ENCODE results near the gene ANO10. TPM values are rescaled to one million over a fixed set of nuclear protein-coding genes. Genes with fewer than 3 reads are reported as not detected.

Gene ANO10
- total and polyA plus RNA-seq, 2 of the 8 experiments (the other 6 are each of a cell fraction or from before 2014, with no cell fraction given), result 38.0 to 53.2 TPM

DNA sequence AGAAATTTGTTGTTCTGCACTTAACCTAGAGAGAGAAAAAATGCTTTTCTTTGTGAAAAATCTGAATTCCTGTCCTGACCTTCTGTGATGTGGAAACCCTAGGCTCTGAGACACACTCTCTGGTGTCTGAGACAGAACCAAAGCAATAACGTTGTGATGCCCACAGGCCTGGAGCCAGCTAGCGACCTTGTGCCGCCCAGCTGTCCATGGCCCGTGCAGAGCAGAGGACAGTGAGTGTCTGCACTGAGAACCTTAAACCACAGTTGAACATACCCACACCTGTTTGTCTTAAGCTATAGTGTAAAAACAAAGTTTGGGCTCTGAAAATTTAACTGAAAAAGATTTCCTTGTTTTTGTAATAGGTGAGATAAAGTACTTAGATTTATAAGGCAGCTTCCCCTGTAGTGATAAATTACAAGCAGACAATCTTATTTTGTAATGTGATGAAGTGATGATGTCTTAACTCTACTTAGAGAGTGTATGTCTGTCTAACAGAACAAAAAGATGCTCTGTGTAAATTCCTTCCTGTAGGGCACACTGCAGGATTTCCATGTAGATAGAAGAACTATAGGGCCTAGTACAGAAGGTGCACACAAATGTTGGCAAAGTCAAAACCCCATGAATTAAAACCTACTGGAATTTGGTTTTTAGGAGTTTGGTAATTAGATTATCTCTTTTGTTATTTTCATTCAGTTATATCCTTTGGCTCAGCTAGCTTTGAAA, 272.8 kb downstream of the ANO10 start:
- no peaks in the 10 kb centered on the region; a peak in 2 of 7 replicates for H3K4me1 ChIP-seq (replicated peaks in 1 of 4; ENCODE audit: control insufficient read depth in 3 of 4, insufficient read depth in 4 of 4, low read length in 3 of 4)
- H3K79me2 ChIP-seq (ENCODE audit: control insufficient read depth in 1 of 2, insufficient read depth in 2 of 2, low read length in 2 of 2), result no peaks in the 10 kb centered on the region
- H2AFZ ChIP-seq (ENCODE audit: low read length), result no peak overlapping the region
- CTCF ChIA-PET (ENCODE audit: partially characterized antibody), result interaction anchor here (0.6 kb wide), 1 partner anchor 117 kb away, joined by 3 read pairs; no protein-coding TSS in a partner anchor
- POLR2A ChIA-PET (ENCODE audit: partially characterized antibody), result interaction anchor here (1.2 kb wide), 2 partner anchors 10 to 13 kb away, joined by 3 to 5 read pairs; no protein-coding TSS in a partner anchor
- H2BK120ac ChIP-seq (replicated peaks; ENCODE audit: low read depth, low read length), result no peak overlapping the region
- no peak overlapping the region for H3K56ac ChIP-seq (replicated peaks; ENCODE audit: insufficient read length, low read depth, low read length)
- no peaks in the 10 kb centered on the region for H3K79me1 ChIP-seq (ENCODE audit: low read depth, low read length)
- no peak overlapping the region for H3K14ac ChIP-seq (ENCODE audit: insufficient read length)
- no peaks in the 10 kb centered on the region; a peak in 1 of 4 replicates for H3K9me3 ChIP-seq (ENCODE audit: insufficient read depth in 2 of 2, low read depth in 1 of 2, low read length in 1 of 2)
- no peak overlapping the region for H4K8ac ChIP-seq (ENCODE audit: extremely low read depth, insufficient read depth, low read length)
- WGBS, 2 experiments (ENCODE audit: extremely low coverage in 1 of 2, insufficient coverage in 1 of 2, insufficient read length in 1 of 2, insufficient replicate concordance in 2 of 2, low coverage in 1 of 2, low lambda C conversion rate in 2 of 2, missing lambda C conversion rate in 1 of 2), result 95% methylated on average over 4 of the region's 4 CpGs; no CpG with 5 or more reads in 1 of the 2 experiments
- H2AK5ac ChIP-seq (ENCODE audit: low read depth, low read length), result no peak overlapping the region
- FAIRE-seq (no peak), DNase-seq (ENCODE audit: low read depth in 1 of 2, low spot score in 2 of 2) (no peak)
- H2BK12ac ChIP-seq (ENCODE audit: low read depth, low read length), result no peak overlapping the region
- peaks cover 0 to 3% (median 0%) of the 10 kb centered on the region in 4 experiments; a peak in 1 of 7 replicates for H3K27me3 ChIP-seq (replicated peaks in 1 of 4; ENCODE audit: control insufficient read depth in 3 of 4, extremely low read depth in 1 of 4, insufficient read depth in 3 of 4, low read length in 3 of 4)
- H3K4me2 ChIP-seq (ENCODE audit: insufficient read depth in 1 of 2, low read depth in 2 of 2, low read length in 2 of 2), result no peak overlapping the region
- no peaks in the 10 kb centered on the region for H4K20me1 ChIP-seq (replicated peaks in 1 of 2; ENCODE audit: control insufficient read depth in 1 of 2, insufficient read depth in 2 of 2, low read length in 2 of 2)
- H3K27ac ChIP-seq (ENCODE audit: low read depth, low read length), result no peak overlapping the region
- H4K5ac ChIP-seq (ENCODE audit: insufficient read length, low read depth, low read length), result no peak overlapping the region
- no peak overlapping the region for H3K23ac ChIP-seq (ENCODE audit: insufficient read length)
- no peak overlapping the region for H3K4me3 ChIP-seq (ENCODE audit: extremely low read depth in 1 of 4, insufficient read depth in 2 of 4, low read depth in 3 of 4, low read length in 4 of 4)
- no peak overlapping the region for H2BK5ac ChIP-seq (ENCODE audit: low read depth, low read length)
- no peak overlapping the region for H3K4ac ChIP-seq (replicated peaks; ENCODE audit: insufficient read length, low read depth, low read length)
- peaks cover 2 to 14% (median 9%) of the 10 kb centered on the region in 4 experiments; a peak in 4 of 8 replicates for H3K36me3 ChIP-seq (ENCODE audit: control insufficient read depth in 2 of 4, insufficient read depth in 4 of 4, low read length in 3 of 4)
- H3K9ac ChIP-seq (replicated peaks in 1 of 4; ENCODE audit: extremely low read depth in 1 of 4, low read depth in 3 of 4, low read length in 3 of 4), result no peak overlapping the region; a peak in 1 of 7 replicates
- no peak overlapping the region for H2BK20ac ChIP-seq (ENCODE audit: low read length)
- no peak overlapping the region for H3K18ac ChIP-seq (ENCODE audit: extremely low read depth, low read length)
- no peak overlapping the region for H2BK15ac ChIP-seq (ENCODE audit: low read length)
- H3K23me2 ChIP-seq (ENCODE audit: low read depth, low read length), result no peaks in the 10 kb centered on the region
- no peak overlapping the region for H4K91ac ChIP-seq (replicated peaks; ENCODE audit: insufficient read length, low read length)
- TF ChIP-seq SIRT6 (IDR thresholded peaks at IDR 0.05; ENCODE audit: low read length), result no peak

All from H1 (cell line).